ENCODE measurements around the gene GPR141. TPM values are rescaled to one million over a fixed set of nuclear protein-coding genes. Genes with fewer than 3 reads are reported as not detected.

GPR141 gene
- total RNA-seq, 1 donor from 2014 or later: 3.5 TPM

- no peak for TF ChIP-seq CTCF (IDR thresholded peaks at IDR 0.05)
- H3K27me3 ChIP-seq (ENCODE audit: low read depth): no peaks in the 10 kb centered on the region
- no peak overlapping the region for H3K27ac ChIP-seq
- H3K4me1 ChIP-seq: no peaks in the 10 kb centered on the region
- ATAC-seq: no peak
- H3K4me3 ChIP-seq: no peak overlapping the region
- no peak for DNase-seq
- intact Hi-C loops (cut with DNase I): no loop called here
- H3K9me3 ChIP-seq: no peaks in the 10 kb centered on the region
- H3K36me3 ChIP-seq: no peaks in the 10 kb centered on the region
Measured at GRCh38 chr7:37769726-37770125, 86.2 kb downstream of the GPR141 start.

- no peak for DNase-seq
- no peaks in the 10 kb centered on the region for H3K36me3 ChIP-seq
- H3K4me1 ChIP-seq: no peaks in the 10 kb centered on the region
- no peak for ATAC-seq
- no peak overlapping the region for H3K27ac ChIP-seq
- intact Hi-C loops (cut with DNase I): no loop called here
- no peak for TF ChIP-seq CTCF (IDR thresholded peaks at IDR 0.05)
- H3K9me3 ChIP-seq: no peaks in the 10 kb centered on the region
- no peak overlapping the region for H3K4me3 ChIP-seq
- no peaks in the 10 kb centered on the region for H3K27me3 ChIP-seq (ENCODE audit: low read depth)
Measured at GRCh38 chr7:37770838-37771237, 87.3 kb downstream of the GPR141 start.

DNA sequence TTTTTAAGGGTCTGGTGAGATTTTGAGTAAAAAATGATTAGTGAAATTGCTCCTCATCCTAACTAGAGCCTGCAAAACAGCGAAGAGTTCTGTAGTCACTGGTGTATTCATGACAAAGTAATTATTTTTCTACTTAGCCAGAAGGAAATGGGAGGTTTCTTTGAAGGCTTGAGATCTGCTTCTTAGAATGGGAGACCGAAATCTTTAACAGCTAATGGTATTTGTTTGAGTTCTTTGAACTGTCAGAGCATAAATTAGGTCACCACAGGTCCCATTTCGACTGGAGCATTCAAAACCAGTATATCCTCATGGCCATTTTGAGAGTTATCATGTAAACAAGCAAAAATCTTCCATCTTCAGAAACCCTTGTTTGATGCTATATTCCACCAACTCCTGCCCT is 87.8 kb downstream of the GPR141 start:
- H3K4me1 ChIP-seq: no peaks in the 10 kb centered on the region
- no peak for ATAC-seq
- H3K36me3 ChIP-seq: no peaks in the 10 kb centered on the region
- no peak for TF ChIP-seq CTCF (IDR thresholded peaks at IDR 0.05)
- intact Hi-C loops (cut with DNase I): no loop called here
- no peak for DNase-seq
- H3K27ac ChIP-seq: no peak overlapping the region
- H3K4me3 ChIP-seq: no peak overlapping the region
- H3K27me3 ChIP-seq (ENCODE audit: low read depth): no peaks in the 10 kb centered on the region
- H3K9me3 ChIP-seq: no peaks in the 10 kb centered on the region

DNA sequence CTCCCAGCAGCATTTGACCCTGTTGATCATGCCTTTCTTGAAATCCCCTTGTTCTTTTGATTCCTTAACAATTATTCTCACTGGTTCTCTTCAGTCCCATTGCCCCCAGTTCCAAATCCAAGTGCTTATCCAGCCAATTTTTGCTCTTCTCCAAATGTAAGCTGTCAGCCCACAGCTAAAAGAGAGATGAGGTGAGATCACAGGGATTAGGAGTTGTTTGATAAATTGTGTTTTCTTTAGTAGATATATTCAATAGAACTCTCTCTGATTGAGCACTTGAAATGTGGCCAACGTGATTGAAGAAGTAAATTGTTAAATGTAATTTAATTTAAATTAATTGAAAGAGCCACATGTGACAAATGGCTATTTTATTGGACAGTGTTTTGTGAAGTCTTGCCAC is 88.2 kb downstream of the GPR141 start:
- Histone ChIP-seq H3K27me3 (ENCODE audit: low read depth) (no peaks in the 10 kb centered on the region), H3K27ac (no peak overlapping the region), H3K4me1 (no peaks in the 10 kb centered on the region), H3K36me3 (no peaks in the 10 kb centered on the region), H3K4me3 (no peak overlapping the region), H3K9me3 (no peaks in the 10 kb centered on the region)
- TF ChIP-seq CTCF (IDR thresholded peaks at IDR 0.05): no peak
- intact Hi-C loops (cut with DNase I): no loop called here
- ATAC-seq (no peak), DNase-seq (no peak)

- Histone ChIP-seq H3K4me3 (no peak overlapping the region), H3K4me1 (no peaks in the 10 kb centered on the region), H3K36me3 (no peaks in the 10 kb centered on the region), H3K27ac (no peak overlapping the region), H3K9me3 (peaks cover 9% of the 10 kb centered on the region), H3K27me3 (ENCODE audit: low read depth) (no peaks in the 10 kb centered on the region)
- ATAC-seq (no peak), DNase-seq (no peak)
- no peak for TF ChIP-seq CTCF (IDR thresholded peaks at IDR 0.05)
- intact Hi-C loops (cut with DNase I): no loop called here
Measured at GRCh38 chr7:37775921-37776320, 92.4 kb downstream of the GPR141 start.

GRCh38 chr7:37781156-37781555 is 97.6 kb downstream of the GPR141 start:
- Histone ChIP-seq H3K36me3 (no peaks in the 10 kb centered on the region), H3K4me3 (no peak overlapping the region), H3K9me3 (peaks cover 9% of the 10 kb centered on the region), H3K4me1 (no peaks in the 10 kb centered on the region), H3K27me3 (ENCODE audit: low read depth) (no peaks in the 10 kb centered on the region), H3K27ac (no peak overlapping the region)
- DNase-seq: no peak
- no peak for ATAC-seq
- no peak for TF ChIP-seq CTCF (IDR thresholded peaks at IDR 0.05)
- intact Hi-C loops (cut with DNase I): no loop called here

Data from lower lobe of right lung (tissue), 2 donors.